K562 (cell line): ENCODE measurements around the gene PXK. TPM values are rescaled to one million over a fixed set of nuclear protein-coding genes. Genes with fewer than 3 reads are reported as not detected.
A peak's percentile ranks its signal among the peaks of the same experiment; 100 is the strongest.

Experiments used
- ELF2 ChIP-seq: fragments of 250-450 bp; sonication (Bioruptor Pico); IDR thresholded peaks from 2 replicates; pipeline ENCODE4 v1.5.0; 2021; ENCODE audit warnings: mild to moderate bottlenecking
- LEF1 ChIP-seq: fragments of 450-650 bp; IDR thresholded peaks from 2 replicates; pipeline ENCODE4 v1.6.1; 2016; ENCODE audit warnings: mild to moderate bottlenecking
- NR1H2 ChIP-seq: sonication (generic); formaldehyde crosslinking; IDR thresholded peaks from 2 replicates; pipeline ENCODE4 v1.4.0; 2020; ENCODE audit warnings: mild to moderate bottlenecking, missing genetic modification reagents
- STAT5A ChIP-seq: IDR thresholded peaks from 2 replicates; pipeline ENCODE4 v1.6.1; 2012; ENCODE audit warnings: low read length, inconsistent platforms, borderline replicate concordance
- TCF3 ChIP-seq: sonication (generic); formaldehyde crosslinking; IDR thresholded peaks from 2 replicates; pipeline ENCODE4 v1.4.0; 2020; ENCODE audit warnings: mild to moderate bottlenecking, missing genetic modification reagents
- ZFPM2 ChIP-seq: fragments of 250-450 bp; sonication (Bioruptor Pico); IDR thresholded peaks from 2 replicates; pipeline ENCODE4 v1.5.1; 2022; ENCODE audit warnings: mild to moderate bottlenecking
- ZNF12 ChIP-seq: sonication (generic); formaldehyde crosslinking; IDR thresholded peaks from 2 replicates; pipeline ENCODE4 v1.4.0; 2020; ENCODE audit warnings: mild to moderate bottlenecking, missing genetic modification reagents
- ZNF324 ChIP-seq: fragments of 250-450 bp; sonication (Bioruptor Pico); IDR thresholded peaks from 2 replicates; pipeline ENCODE4 v1.4.0; 2020; ENCODE audit warnings: mild to moderate bottlenecking
- ZNF395 ChIP-seq: fragments of 200-800 bp; sonication (Bioruptor generic); IDR thresholded peaks from 2 replicates; pipeline ENCODE4 v1.6.1; 2017; ENCODE audit warnings: missing genetic modification characterization, missing compliant biosample characterization
- polyA plus RNA-seq, 8 experiments: library from polyadenylated mRNA; depleted of rRNA in 4 of 8; stranded (reverse) in 5 of 8; unstranded in 3 of 8; fragments of >200 nt; fragmentation: Nextera tagmentation in 2 of 8; fragmentation: Illumina TruSeq in 1 of 8; extraction: Ambion mirVana in 2 of 8; extraction: Trizol in 1 of 8; gene quantifications; 2 replicates each; pipeline versions ENCODE4 v1.2.1 to v1.2.3, GENCODE V29; 2011 to 2014; ENCODE audit warnings: inconsistent platforms in 1 of 8, missing spikeins in 1 of 8
- total RNA-seq, 7 experiments: library from RNA; depleted of rRNA in 6 of 7; stranded (reverse); fragments of >200 nt in 6 of 7; fragmentation: Illumina TruSeq in 2 of 7; extraction: Trizol in 2 of 7; gene quantifications; 2 replicates each; pipeline versions ENCODE4 v1.2.1 to v1.2.3, GENCODE V29; 2011 to 2021; ENCODE audit warnings: low replicate concordance in 1 of 7
- TF ChIP-seq, protein P1 (sequence below), 2 experiments: fragments of 450-650 bp in 1 of 2; sonication (generic) in 1 of 2; formaldehyde crosslinking in 1 of 2; IDR thresholded peaks; 2 replicates each; pipeline versions ENCODE4 v1.7.1 to v1.9.0; 2016 to 2022; ENCODE audit warnings: inconsistent platforms in 1 of 2, mild to moderate bottlenecking in 1 of 2, missing genetic modification reagents in 1 of 2
- TF ChIP-seq, protein P2 (sequence below): fragments of 450-650 bp; IDR thresholded peaks from 2 replicates; pipeline ENCODE4 v1.6.1; 2016
- TF ChIP-seq, protein P3 (sequence below): fragments of 250-450 bp; sonication (Bioruptor Pico); IDR thresholded peaks from 2 replicates; pipeline ENCODE4 v1.4.0; 2020; ENCODE audit warnings: mild to moderate bottlenecking, moderate library complexity

Gene PXK
- total and polyA plus RNA-seq, 9 of the 15 experiments (the other 6 are each of a cell fraction or from before 2014, with no cell fraction given): 3.3 to 19.9 (median 11.3) TPM

- TF ChIP-seq STAT5A (peak; percentile 42; the same call in 1 of the 2 replicates), ZNF12 (CRISPR knock-in tag) (no peak), LEF1 (0 out of 2 replicates have a peak, but pooled peaks have one; percentile 36), NR1H2 (CRISPR knock-in tag) (no peak), ZFPM2 (CRISPR knock-in tag) (no peak), TCF3 (CRISPR knock-in tag) (peak; percentile 70), ZNF395 (no peak), ELF2 (CRISPR knock-in tag) (no peak), ZNF324 (CRISPR knock-in tag) (no peak)
- TF ChIP-seq, protein P1, sequence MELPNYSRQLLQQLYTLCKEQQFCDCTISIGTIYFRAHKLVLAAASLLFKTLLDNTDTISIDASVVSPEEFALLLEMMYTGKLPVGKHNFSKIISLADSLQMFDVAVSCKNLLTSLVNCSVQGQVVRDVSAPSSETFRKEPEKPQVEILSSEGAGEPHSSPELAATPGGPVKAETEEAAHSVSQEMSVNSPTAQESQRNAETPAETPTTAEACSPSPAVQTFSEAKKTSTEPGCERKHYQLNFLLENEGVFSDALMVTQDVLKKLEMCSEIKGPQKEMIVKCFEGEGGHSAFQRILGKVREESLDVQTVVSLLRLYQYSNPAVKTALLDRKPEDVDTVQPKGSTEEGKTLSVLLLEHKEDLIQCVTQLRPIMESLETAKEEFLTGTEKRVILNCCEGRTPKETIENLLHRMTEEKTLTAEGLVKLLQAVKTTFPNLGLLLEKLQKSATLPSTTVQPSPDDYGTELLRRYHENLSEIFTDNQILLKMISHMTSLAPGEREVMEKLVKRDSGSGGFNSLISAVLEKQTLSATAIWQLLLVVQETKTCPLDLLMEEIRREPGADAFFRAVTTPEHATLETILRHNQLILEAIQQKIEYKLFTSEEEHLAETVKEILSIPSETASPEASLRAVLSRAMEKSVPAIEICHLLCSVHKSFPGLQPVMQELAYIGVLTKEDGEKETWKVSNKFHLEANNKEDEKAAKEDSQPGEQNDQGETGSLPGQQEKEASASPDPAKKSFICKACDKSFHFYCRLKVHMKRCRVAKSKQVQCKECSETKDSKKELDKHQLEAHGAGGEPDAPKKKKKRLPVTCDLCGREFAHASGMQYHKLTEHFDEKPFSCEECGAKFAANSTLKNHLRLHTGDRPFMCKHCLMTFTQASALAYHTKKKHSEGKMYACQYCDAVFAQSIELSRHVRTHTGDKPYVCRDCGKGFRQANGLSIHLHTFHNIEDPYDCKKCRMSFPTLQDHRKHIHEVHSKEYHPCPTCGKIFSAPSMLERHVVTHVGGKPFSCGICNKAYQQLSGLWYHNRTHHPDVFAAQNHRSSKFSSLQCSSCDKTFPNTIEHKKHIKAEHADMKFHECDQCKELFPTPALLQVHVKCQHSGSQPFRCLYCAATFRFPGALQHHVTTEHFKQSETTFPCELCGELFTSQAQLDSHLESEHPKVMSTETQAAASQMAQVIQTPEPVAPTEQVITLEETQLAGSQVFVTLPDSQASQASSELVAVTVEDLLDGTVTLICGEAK (IDR thresholded peaks at IDR 0.05): no peak
- TF ChIP-seq, protein P1 (CRISPR knock-in tag; IDR thresholded peaks at IDR 0.05): no peak
- TF ChIP-seq, protein P2, sequence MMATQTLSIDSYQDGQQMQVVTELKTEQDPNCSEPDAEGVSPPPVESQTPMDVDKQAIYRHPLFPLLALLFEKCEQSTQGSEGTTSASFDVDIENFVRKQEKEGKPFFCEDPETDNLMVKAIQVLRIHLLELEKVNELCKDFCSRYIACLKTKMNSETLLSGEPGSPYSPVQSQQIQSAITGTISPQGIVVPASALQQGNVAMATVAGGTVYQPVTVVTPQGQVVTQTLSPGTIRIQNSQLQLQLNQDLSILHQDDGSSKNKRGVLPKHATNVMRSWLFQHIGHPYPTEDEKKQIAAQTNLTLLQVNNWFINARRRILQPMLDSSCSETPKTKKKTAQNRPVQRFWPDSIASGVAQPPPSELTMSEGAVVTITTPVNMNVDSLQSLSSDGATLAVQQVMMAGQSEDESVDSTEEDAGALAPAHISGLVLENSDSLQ: peak; percentile 41; the same call in 1 of the 2 replicates
- TF ChIP-seq, protein P3, sequence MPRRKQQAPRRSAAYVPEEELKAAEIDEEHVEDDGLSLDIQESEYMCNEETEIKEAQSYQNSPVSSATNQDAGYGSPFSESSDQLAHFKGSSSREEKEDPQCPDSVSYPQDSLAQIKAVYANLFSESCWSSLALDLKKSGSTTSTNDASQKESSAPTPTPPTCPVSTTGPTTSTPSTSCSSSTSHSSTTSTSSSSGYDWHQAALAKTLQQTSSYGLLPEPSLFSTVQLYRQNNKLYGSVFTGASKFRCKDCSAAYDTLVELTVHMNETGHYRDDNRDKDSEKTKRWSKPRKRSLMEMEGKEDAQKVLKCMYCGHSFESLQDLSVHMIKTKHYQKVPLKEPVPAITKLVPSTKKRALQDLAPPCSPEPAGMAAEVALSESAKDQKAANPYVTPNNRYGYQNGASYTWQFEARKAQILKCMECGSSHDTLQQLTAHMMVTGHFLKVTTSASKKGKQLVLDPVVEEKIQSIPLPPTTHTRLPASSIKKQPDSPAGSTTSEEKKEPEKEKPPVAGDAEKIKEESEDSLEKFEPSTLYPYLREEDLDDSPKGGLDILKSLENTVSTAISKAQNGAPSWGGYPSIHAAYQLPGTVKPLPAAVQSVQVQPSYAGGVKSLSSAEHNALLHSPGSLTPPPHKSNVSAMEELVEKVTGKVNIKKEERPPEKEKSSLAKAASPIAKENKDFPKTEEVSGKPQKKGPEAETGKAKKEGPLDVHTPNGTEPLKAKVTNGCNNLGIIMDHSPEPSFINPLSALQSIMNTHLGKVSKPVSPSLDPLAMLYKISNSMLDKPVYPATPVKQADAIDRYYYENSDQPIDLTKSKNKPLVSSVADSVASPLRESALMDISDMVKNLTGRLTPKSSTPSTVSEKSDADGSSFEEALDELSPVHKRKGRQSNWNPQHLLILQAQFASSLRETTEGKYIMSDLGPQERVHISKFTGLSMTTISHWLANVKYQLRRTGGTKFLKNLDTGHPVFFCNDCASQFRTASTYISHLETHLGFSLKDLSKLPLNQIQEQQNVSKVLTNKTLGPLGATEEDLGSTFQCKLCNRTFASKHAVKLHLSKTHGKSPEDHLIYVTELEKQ (CRISPR knock-in tag): peak; percentile 72; the same call in 1 of the 2 replicates
Measured at GRCh38 chr3:58329150-58329921, 3.4 kb upstream of the PXK start (continued).
